CD4-positive, alpha-beta memory T cell (primary cell): Measurements from ENCODE around the gene TM9SF4. TPM values are rescaled to one million over a fixed set of nuclear protein-coding genes. Genes with fewer than 3 reads are reported as not detected.
"Not testable (repeated sequence)": the region's sequence is repeated elsewhere in the genome, so short reads cannot be mapped to it uniquely, and the experiment has no call there.

Experiments used
- CTCF ChIA-PET: fragments of 350-600 bp; sonication (Branson Sonifier 250); formaldehyde crosslinking; loops from one replicate; lab custom pipeline; 2021; ENCODE audit warnings: inconsistent platforms; ENCODE audit not compliant: partially characterized antibody; lab: Charles Lee
- POLR2A ChIA-PET: fragments of 350-600 bp; sonication (Branson Sonifier 250); formaldehyde crosslinking; loops from one replicate; lab custom pipeline; 2021; ENCODE audit not compliant: partially characterized antibody; lab: Charles Lee
- DNase-seq, 5 donors: peaks; one replicate each; pipeline versions ENCODE4 v3.0.0 to v3.0.0-alpha.2; 2020 to 2022; ENCODE audit warnings: mixed read lengths in 1 of 5
- H3K27ac ChIP-seq: one replicate; pipeline ENCODE4 v1.7.0; 2013; ENCODE audit warnings: low read depth, low read length
- H3K27me3 ChIP-seq: 2 replicates; pipeline ENCODE4 v1.7.0; 2013; ENCODE audit warnings: mild to moderate bottlenecking, low read length, moderate library complexity; ENCODE audit not compliant: insufficient read depth
- H3K36me3 ChIP-seq: 2 replicates; pipeline ENCODE4 v1.7.0; 2013; ENCODE audit warnings: mild to moderate bottlenecking, low read length, moderate library complexity; ENCODE audit not compliant: insufficient read depth
- H3K4me1 ChIP-seq: 2 replicates; pipeline ENCODE4 v1.7.0; 2013; ENCODE audit warnings: mild to moderate bottlenecking, low read length, moderate library complexity; ENCODE audit not compliant: insufficient read depth
- H3K4me3 ChIP-seq, 2 donors: one replicate each; pipeline ENCODE4 v1.7.0; 2013; ENCODE audit warnings: low read length in 2 of 2, mild to moderate bottlenecking in 1 of 2
- H3K9me3 ChIP-seq, 2 donors: one replicate each; pipeline ENCODE4 v1.7.0; 2013; ENCODE audit warnings: low read length in 2 of 2, control low read depth in 1 of 2; ENCODE audit not compliant: control insufficient read depth in 1 of 2
- H3K27ac Mint-ChIP-seq, 7 donors: one replicate each; pipeline ENCODE4 v1.8.0; 2020 to 2021; ENCODE audit warnings: mixed read lengths in 7 of 7, mild to moderate bottlenecking in 6 of 7, inconsistent platforms in 3 of 7, moderate library complexity in 3 of 7
- H3K27me3 Mint-ChIP-seq, 2 donors: one replicate each; pipeline ENCODE4 v1.8.0; 2020 to 2021; ENCODE audit warnings: mixed read lengths in 2 of 2
- H3K36me3 Mint-ChIP-seq, 2 donors: one replicate each; pipeline ENCODE4 v1.8.0; 2020 to 2021; ENCODE audit warnings: mixed read lengths in 2 of 2, inconsistent platforms in 1 of 2, mild to moderate bottlenecking in 1 of 2
- H3K4me1 Mint-ChIP-seq, 4 donors: one replicate each; pipeline ENCODE4 v1.8.0; 2020 to 2021; ENCODE audit warnings: mixed read lengths in 4 of 4, mild to moderate bottlenecking in 1 of 4
- H3K4me3 Mint-ChIP-seq, 8 donors: one replicate each; pipeline ENCODE4 v1.8.0; 2020 to 2021; ENCODE audit warnings: mixed read lengths in 8 of 8, mild to moderate bottlenecking in 7 of 8, moderate library complexity in 6 of 8, inconsistent platforms in 3 of 8
- H3K9me3 Mint-ChIP-seq, 8 donors: one replicate each; pipeline ENCODE4 v1.8.0; 2020 to 2021; ENCODE audit warnings: mixed read lengths in 8 of 8, mild to moderate bottlenecking in 5 of 8, inconsistent platforms in 3 of 8, moderate library complexity in 1 of 8
- intact Hi-C: fragments of 100-400 bp; cut with micrococcal nuclease; formaldehyde crosslinking; loops from one replicate; pipeline ENCODE4 v1.15.1; 2023
- polyA plus RNA-seq, 2 donors: library from polyadenylated mRNA; unstranded; fragments of 300-500 nt; fragmentation: Illumina TruSeq; gene quantifications; one replicate each; pipeline ENCODE4 v1.2.3, GENCODE V29; 2021
- total RNA-seq, 2 experiments: library from RNA; stranded (reverse); gene quantifications; one replicate each; pipeline ENCODE4 v1.2.3, GENCODE V29; 2021

Gene TM9SF4
- total and polyA plus RNA-seq, 4 experiments from 2014 or later: 33.4 to 40.7 (median 36.7) TPM

GRCh38 chr20:32163951-32164350 is 54.4 kb downstream of the TM9SF4 start:
- Mint-ChIP-seq H3K27me3 (no peaks in the 10 kb centered on the region), H3K4me1 (no peaks in the 10 kb centered on the region), H3K4me3 (no peak overlapping the region), H3K27ac (no peak overlapping the region), H3K9me3 (no peaks in the 10 kb centered on the region), H3K36me3 (peaks cover 57 to 67% of the 10 kb centered on the region in 2 donors)
- POLR2A ChIA-PET: no interaction called here
- Histone ChIP-seq H3K4me3 (no peak overlapping the region), H3K27ac (no peak overlapping the region), H3K27me3 (no peaks in the 10 kb centered on the region), H3K36me3 (peaks cover 55% of the 10 kb centered on the region), H3K9me3 (no peaks in the 10 kb centered on the region), H3K4me1 (no peaks in the 10 kb centered on the region)
- intact Hi-C loops: no loop called here
- CTCF ChIA-PET: no interaction called here
- DNase-seq: no peak

- no peak overlapping the region for H3K27ac Mint-ChIP-seq
- peak overlapping the region in 1 of 8 donors; percentile 23 for H3K4me3 Mint-ChIP-seq
- H3K4me3 ChIP-seq: no peak overlapping the region
- H3K36me3 ChIP-seq: peaks cover 43% of the 10 kb centered on the region
- H3K4me1 Mint-ChIP-seq: peaks cover 0 to 3% (median 0%) of the 10 kb centered on the region in 4 donors
- ChIA-PET CTCF (no interaction called here), POLR2A (no interaction called here)
- no peaks in the 10 kb centered on the region for H3K9me3 Mint-ChIP-seq
- no peaks in the 10 kb centered on the region for H3K27me3 Mint-ChIP-seq
- H3K9me3 ChIP-seq: no peaks in the 10 kb centered on the region
- H3K36me3 Mint-ChIP-seq: peaks cover 54 to 60% of the 10 kb centered on the region in 2 donors
- H3K4me1 ChIP-seq: no peaks in the 10 kb centered on the region
- DNase-seq: no peak
- H3K27ac ChIP-seq: no peak overlapping the region
- no peaks in the 10 kb centered on the region for H3K27me3 ChIP-seq
- intact Hi-C loops: no loop called here
These were observed 55.6 kb downstream of the TM9SF4 start for GRCh38 chr20:32164984-32165735.

- intact Hi-C loops: no loop called here
- no peak for DNase-seq
- Histone ChIP-seq H3K4me1 (no peaks in the 10 kb centered on the region), H3K27ac (no peak overlapping the region), H3K9me3 (no peaks in the 10 kb centered on the region), H3K27me3 (no peaks in the 10 kb centered on the region), H3K4me3 (no peak overlapping the region), H3K36me3 (peaks cover 39% of the 10 kb centered on the region)
- Mint-ChIP-seq H3K36me3 (peaks cover 53 to 55% of the 10 kb centered on the region in 2 donors), H3K27me3 (no peaks in the 10 kb centered on the region), H3K9me3 (no peaks in the 10 kb centered on the region), H3K4me1 (peaks cover 0 to 3% (median 0%) of the 10 kb centered on the region in 4 donors), H3K27ac (no peak overlapping the region), H3K4me3 (no peak overlapping the region)
- ChIA-PET POLR2A (no interaction called here), CTCF (no interaction called here)
These were observed 56.5 kb downstream of the TM9SF4 start for GRCh38 chr20:32165836-32166545.

- Mint-ChIP-seq H3K4me3 (no peak overlapping the region), H3K36me3 (peaks cover 37 to 39% of the 10 kb centered on the region in 2 donors), H3K27me3 (no peaks in the 10 kb centered on the region), H3K4me1 (peaks cover 0 to 3% (median 0%) of the 10 kb centered on the region in 4 donors), H3K9me3 (no peaks in the 10 kb centered on the region), H3K27ac (peak overlapping the region in 4 of 7 donors; percentile 4 to 39 (median 14))
- ChIA-PET CTCF (no interaction called here), POLR2A (no interaction called here)
- H3K36me3 ChIP-seq: peaks cover 23% of the 10 kb centered on the region
- DNase-seq: no peak
- H3K4me3 ChIP-seq: no peak overlapping the region
- H3K4me1 ChIP-seq: no peaks in the 10 kb centered on the region
- H3K9me3 ChIP-seq: no peaks in the 10 kb centered on the region
- H3K27me3 ChIP-seq: no peaks in the 10 kb centered on the region
- intact Hi-C loops: no loop called here
- H3K27ac ChIP-seq: no peak overlapping the region
These were observed 58.0 kb downstream of the TM9SF4 start for GRCh38 chr20:32167552-32167951.

- Mint-ChIP-seq H3K4me1 (peaks cover 0 to 3% (median 0%) of the 10 kb centered on the region in 4 donors), H3K4me3 (no peak overlapping the region), H3K27ac (peak overlapping the region in 2 of 7 donors; percentile 63 to 74), H3K36me3 (peaks cover 34 to 35% of the 10 kb centered on the region in 2 donors), H3K27me3 (no peaks in the 10 kb centered on the region), H3K9me3 (no peaks in the 10 kb centered on the region)
- H3K4me3 ChIP-seq: no peak overlapping the region
- intact Hi-C loops: no loop called here
- CTCF ChIA-PET: no interaction called here
- H3K27ac ChIP-seq: no peak overlapping the region
- H3K9me3 ChIP-seq: no peaks in the 10 kb centered on the region
- H3K27me3 ChIP-seq: no peaks in the 10 kb centered on the region
- H3K4me1 ChIP-seq: no peaks in the 10 kb centered on the region
- POLR2A ChIA-PET: no interaction called here
- DNase-seq: no peak
- H3K36me3 ChIP-seq: peaks cover 20% of the 10 kb centered on the region
These were observed 58.8 kb downstream of the TM9SF4 start for GRCh38 chr20:32168184-32168910.

GRCh38 chr20:32177696-32178095 is 68.2 kb downstream of the TM9SF4 start:
- H3K36me3 ChIP-seq, H3K9me3 Mint-ChIP-seq, POLR2A ChIA-PET, H3K4me1 ChIP-seq, H3K4me1 Mint-ChIP-seq, DNase-seq, H3K27me3 Mint-ChIP-seq, CTCF ChIA-PET, H3K9me3 ChIP-seq, H3K27ac Mint-ChIP-seq, H3K4me3 ChIP-seq, H3K27me3 ChIP-seq, H3K4me3 Mint-ChIP-seq, H3K27ac ChIP-seq, H3K36me3 Mint-ChIP-seq, intact Hi-C loops: not testable (repeated sequence)

- H3K4me1 Mint-ChIP-seq: peaks cover 0 to 1% (median 0%) of the 10 kb centered on the region in 4 donors
- Histone ChIP-seq H3K27ac (no peak overlapping the region), H3K36me3 (no peaks in the 10 kb centered on the region), H3K4me1 (no peaks in the 10 kb centered on the region), H3K9me3 (no peaks in the 10 kb centered on the region), H3K27me3 (no peaks in the 10 kb centered on the region), H3K4me3 (no peak overlapping the region)
- ChIA-PET POLR2A (interaction anchor here (2.2 kb wide), 1 partner anchor 10 kb away, joined by 6 read pairs; no protein-coding TSS in a partner anchor), CTCF (no interaction called here)
- intact Hi-C loops: no loop called here
- DNase-seq: no peak
- no peak overlapping the region for H3K27ac Mint-ChIP-seq
- no peaks in the 10 kb centered on the region for H3K36me3 Mint-ChIP-seq
- no peaks in the 10 kb centered on the region for H3K9me3 Mint-ChIP-seq
- H3K27me3 Mint-ChIP-seq: no peaks in the 10 kb centered on the region
- H3K4me3 Mint-ChIP-seq: no peak overlapping the region
These were observed 70.0 kb downstream of the TM9SF4 start for GRCh38 chr20:32179515-32179914.
